UCSD-AML1 (cell line): ENCODE data around the gene APLP1.
"Not testable (repeated sequence)": the region's sequence is repeated elsewhere in the genome, so short reads cannot be mapped to it uniquely, and the experiment has no call there.

Experiments used
- DNase-seq: peaks from one replicate; lab custom pipeline; 2025; ENCODE audit not compliant: unreplicated experiment; lab: John Stamatoyannopoulos, UW

APLP1 gene

DNA sequence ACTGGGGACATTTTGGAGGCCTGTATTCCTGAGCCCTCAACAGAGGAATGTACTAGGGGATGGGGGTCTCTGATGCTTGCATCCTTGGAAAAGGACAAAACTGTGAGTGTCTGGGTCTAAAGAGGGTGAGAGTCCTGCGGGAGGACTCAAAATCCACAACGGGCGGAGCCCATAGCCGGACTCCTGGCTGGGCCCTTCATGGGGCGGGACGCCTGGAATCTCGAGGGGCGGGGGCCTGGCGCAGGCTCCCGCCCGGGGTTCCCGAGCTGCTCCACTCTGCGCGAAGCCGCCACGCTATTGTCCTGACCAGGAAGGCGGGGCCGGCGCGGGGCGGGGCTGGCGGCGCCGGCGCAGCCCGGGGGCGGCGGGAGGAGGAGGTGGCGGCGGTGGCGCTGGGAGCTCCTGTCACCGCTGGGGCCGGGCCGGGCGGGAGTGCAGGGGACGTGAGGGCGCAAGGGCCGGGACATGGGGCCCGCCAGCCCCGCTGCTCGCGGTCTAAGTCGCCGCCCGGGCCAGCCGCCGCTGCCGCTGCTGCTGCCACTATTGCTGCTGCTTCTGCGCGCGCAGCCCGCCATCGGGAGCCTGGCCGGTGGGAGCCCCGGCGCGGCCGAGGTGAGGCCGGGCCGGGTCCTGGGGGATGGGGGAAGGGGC lies at the start of gene APLP1:
APLP1 (plus strand) TSS at position 403 of the 651 bp plus-strand sequence; CDS start at position 466, 63 bp downstream.
- peak; percentile 36 for DNase-seq

DNA sequence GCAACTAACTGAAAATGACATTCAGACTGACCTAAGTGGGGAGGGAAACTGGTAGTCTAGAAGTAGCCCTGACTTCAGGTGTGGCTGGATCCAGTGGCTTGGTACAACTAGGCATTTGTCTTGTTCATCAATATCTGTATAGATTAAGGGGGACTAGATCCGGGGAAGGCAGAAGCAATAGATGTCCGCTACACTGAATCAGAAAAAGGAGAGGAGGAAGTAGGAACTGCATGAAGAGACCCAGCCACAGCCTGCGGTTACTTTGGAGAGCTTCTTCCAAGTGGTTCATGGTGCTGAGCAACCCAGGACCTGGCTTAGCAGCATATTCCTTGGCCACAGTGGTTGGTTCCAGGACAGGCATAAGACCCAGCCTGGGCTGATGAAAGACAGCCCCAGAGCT lies 45.8 kb upstream of the APLP1 start:
- DNase-seq: peak; percentile 37

DNA sequence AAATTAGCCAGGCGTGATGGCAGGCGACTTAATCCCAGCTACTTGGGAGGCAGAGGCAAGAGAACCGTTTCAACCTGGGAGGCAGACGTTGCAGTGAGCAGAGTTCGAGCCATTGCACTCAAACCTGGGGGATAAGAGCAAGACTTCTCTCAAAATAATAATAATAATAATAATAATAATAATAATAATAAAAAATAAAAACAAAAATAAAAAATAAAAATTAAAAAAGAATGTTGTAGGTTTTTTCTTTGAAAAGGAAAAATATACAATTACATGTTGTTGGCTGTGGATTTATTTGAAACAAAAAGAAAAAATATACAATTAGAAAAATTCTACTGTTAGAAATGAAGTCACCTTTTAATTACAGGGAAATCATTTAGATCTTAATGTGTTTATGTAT lies 44.2 kb upstream of the APLP1 start:
- no peak for DNase-seq

DNA sequence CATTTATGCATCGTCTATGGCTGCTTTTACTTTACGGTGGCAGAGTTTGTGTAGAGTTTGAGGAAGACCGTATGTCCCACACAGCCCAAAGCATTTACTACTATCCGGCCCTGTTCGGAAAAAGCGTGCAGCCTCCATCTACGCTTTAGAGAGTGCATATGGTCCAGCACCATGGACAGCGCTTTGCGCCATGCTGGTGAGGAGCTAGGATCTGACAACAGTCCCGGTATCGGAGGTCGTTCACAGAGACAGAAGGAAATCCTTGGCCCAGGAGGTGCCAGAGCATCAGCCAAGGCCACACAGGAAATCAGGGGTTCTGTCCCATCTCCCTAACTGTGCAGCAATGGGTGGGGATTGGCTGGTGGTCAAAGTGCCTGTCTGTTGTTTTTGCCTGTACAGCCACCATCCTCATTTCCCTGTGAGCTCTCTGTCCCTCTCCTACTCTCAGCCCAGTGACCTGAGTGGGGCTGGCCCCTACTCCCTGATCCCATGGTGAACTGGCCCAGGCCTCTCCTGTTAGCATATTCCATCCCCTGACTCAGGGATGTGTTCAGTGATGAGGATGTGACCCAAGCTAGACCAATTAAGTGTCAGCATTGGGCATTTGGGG lies 39.6 kb upstream of the APLP1 start:
- peak; percentile 61 for DNase-seq

DNA sequence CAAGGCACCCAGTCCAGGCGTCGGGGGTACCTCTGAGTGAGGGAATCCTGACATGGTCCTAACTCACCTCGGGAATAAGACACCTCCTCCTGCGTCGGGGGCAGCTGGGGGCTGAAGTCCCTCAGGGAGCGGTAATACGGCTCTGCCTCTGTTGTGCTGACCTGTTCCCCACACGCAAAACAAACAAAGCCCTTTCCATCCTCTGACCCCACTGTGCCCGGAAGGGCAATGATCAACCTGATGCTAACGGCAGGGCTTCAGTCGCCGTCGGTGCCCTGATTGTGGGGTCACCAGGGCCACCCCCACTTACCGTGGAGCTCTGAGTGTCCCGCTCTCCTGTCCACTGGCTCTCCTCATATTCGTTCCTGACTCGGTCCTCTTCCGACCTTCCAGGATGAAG lies 37.4 kb upstream of the APLP1 start:
- DNase-seq: no peak

DNA sequence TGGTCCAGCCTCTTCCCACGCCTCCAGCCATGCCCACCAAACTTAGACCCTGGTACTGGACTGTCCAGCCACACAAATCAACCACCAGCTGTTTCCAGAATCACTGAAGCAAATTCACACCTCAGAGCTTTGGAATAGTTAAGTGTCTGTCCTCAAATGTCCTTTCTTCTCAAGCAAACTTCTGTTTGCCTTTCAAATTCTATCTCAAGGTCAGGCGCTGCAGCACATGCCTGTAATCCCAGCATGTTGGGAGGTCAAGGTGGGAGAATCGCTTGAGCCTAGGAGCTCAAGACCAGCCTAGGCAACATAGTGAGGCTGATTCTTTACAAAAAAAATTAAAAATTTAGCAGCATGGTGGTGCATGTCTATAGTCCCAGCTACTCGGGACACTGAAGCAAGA lies 36.3 kb upstream of the APLP1 start:
- DNase-seq: no peak

DNA sequence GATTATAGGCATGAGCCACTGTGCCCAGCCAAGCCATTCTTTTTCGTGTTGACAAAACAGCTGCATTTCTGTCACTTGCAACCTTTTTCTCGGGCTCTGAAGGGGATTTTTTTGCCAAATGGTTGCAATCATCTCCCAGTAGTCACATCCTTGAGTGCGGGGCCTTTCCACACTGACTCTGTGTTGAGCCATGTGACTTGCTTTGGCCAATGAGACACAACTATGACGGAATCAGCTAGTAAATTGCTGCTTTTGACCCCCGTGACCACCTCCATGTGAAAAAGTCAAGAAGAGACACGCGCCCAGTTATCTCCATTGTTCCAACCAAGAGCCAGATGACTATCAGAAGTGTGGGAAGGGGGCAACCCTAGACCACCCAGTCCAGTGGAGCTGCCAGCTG lies 34.4 kb upstream of the APLP1 start:
- DNase-seq: no peak

DNA sequence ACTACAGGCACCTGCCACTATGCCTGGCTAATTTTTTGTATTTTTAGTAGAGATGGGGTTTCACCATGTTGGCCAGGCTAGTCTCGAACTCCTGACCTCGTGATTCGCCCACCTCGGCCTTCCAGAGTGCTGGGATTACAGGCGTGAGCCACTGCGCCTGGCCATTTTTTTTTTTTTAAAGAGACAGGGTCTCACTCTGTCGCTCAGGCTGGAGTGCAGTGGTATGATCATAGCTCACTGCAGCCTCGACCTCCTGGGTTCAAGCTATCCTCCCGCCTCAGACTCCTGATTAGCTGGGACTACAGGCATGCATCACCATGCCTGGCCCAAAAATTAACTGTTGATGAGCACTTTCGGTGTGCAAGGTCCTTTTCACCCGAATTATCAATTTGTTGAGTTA lies 32.3 kb upstream of the APLP1 start:
- DNase-seq: not testable (repeated sequence)

DNA sequence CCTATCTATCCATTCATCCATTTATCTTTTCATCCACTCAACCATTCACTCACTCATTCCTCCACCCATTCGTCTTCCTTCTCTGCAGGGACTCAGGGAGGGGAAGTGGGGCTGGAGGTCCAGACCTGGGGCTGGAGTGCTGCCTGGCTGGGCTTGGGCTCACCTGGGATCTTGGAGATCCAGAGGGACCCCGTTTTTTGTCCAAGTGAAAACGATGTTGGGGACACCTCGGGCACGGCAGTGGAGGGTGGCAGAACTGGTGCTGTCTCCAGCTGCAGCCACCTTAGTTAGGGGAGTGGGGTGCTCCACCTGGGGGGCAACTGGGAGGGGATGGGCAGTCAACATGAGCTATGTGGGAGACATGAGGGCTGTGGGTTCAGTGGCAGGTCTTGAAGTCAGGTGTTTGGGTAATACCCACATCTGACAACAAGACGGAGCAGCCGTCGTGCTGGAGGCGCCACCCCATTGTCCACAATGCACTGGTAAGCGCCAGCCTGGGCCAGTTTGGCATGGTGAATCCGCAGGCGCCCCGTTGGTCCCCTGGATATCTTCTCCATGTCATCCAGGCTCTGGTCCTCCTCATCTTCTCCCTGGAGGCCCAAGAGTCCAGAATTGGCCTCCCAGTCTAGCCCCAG lies 26.3 kb upstream of the APLP1 start:
- DNase-seq: no peak

DNA sequence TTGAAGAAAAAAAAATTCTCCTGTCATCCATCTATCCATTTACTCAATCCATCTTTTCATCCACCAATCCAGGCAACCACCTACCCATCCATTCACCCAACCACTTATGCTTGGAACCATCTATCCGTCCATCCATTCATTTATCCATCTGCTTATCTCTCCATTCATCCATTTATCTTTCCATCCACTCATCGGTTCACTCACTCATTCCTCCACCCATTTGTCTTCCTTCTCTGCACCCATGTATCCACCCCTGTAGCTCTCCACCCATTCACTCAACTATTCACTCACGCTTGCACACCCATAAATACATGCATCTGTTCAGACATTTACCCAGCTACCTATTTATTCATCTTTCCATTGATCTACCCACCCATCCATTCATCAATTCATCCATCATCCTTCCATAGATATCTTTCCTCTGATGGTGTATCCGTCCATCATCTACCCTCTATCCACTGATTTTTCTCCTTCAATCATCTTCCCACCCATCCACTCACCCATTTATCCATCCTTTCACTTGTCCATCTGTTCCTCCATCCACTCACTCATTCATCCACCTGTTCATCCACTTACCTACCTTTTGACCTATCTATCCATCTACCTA lies 25.6 kb upstream of the APLP1 start:
- no peak for DNase-seq

DNA sequence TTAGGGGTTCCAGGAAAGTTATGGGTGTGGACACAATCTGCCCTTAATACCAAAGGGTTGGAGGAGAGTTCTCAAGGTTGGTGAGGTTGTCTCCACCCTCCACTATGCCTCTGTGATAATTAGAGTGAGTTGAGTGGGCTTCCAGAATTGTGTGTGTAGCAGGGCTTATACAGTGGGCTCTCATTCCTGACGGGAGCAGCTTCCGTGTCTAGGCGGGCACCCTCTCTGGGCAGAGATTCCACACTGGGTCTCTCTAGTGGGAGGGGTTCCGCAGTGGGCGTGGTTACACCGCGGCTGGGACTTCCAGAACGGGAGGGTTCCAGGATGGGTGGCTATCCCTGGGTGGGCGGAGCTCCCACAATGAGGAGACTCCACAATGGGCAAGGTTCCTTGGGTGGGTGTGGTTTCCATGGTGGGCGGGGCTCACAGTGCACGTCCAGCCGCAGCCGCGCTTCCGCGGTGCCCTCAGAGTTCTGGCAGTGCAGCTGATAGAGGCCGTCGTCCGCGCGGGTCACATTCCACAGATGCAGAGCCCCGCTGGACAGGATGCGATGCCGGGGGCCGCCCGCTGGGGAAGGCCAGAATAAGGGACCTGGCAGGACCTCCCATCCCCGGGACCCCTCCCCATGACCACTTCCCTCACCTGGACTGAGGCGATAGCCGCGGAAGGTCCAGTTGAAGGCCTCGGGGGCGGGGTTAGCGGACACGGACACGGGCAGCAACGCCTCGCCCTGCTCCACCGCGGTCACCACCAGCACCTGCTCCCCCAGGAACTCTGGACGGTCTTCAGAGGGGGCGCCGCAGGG lies 24.5 kb upstream of the APLP1 start:
- DNase-seq: no peak

DNA sequence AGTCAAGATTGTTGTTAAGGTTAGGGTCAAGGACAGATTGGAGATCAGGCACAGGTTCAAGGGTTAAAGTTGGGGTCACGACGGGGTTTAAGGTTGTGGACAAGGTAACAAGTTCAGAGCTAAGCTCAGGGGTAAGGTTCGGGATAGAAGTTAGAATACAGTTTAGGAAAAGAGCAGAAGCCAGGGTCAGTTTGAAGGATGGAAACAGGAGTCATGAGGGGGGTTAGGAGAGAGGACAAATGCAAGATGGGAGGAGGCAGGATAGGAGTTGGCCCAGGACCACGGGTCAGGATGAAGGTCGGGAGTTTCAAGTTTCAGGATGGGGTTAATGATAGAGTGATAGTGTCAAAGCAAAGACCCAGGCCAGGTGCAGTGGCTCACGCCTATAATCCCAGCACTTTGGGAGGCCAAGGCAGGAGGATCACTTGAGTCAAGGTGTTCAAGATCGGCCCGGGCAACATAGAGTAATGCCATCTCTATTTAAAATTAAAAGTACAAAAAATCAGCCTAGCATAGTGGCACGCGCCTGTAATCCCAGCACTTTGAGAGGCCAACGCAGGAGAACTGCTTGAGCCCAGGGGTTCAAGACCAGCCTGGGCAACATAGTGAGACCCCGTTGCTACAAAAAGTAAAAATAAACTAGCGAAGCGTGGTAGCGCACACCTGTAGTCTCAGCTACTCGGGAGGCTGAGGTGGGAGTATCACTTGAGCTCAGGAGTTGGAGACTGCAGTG lies 23.7 kb upstream of the APLP1 start:
- DNase-seq: no peak

DNA sequence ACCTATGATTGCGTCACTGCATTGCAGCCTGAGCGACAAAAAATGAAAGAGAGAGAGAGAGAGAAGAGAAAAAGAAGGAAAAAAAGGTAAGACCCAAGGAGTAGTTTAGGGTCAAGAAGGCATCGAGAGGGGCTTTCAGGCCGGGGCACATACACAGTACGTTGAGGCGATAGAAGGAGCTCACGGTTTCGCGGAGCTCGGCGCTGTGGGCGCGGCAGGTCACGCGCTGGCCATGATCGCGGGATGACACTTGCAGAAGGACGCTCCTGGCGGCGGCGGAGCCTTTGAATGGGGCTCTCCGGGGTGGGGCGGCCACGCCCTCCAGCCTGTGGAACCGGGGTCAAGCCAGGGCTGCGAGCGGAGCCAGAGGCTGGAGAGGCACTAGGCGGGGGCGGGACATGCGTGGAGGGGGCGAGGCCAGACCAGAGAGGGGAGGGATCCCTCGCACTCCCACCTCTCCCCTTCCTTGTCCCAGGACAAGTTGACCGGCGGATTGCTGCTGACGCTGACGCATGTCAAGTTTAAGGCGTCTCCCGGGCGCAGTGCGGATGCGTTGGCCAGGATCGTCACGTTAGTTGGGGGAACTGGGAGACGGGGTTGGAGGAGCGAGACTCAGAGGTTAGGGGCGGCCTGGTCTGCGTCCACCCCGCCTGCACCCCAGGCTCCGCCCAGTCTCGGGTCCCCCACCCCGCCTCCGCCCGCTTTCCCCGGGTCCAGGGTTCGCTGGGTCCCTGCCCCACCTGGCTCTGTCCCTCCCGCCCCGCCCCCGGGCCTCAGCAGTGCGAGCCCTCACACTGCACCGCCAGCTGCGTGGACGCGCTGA lies 22.9 kb upstream of the APLP1 start:
- DNase-seq: no peak

DNA sequence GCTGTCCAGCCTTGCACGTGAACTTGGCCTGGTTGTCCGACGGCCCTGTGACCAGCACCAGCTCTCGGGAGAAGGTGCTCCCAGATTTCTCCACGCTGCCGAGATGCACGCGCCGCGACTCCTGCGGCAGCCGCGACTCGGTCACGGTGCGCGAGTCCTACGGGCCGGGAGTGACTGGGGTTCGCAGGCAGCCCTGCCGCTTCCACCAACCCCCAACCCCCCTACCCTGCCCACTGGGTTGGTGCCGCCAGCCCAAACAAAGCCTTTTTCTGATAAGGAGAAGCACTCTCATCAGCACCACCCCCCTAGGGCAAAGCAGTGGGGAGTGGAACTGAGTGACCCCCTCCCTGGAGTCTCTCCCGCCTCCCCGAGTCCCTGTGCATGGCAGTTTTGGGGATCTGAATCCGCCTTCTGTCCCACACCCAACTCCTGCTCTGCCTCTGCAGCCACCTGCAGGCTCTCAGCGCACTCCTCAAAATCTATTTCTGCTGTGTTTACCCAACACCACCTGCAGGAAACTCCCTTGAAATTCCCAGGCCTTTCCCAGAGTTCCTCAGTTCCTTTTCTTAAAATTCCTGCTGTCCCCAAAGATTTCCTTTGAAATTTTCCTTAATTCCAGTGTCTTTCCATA lies 22.2 kb upstream of the APLP1 start:
- DNase-seq: no peak

DNA sequence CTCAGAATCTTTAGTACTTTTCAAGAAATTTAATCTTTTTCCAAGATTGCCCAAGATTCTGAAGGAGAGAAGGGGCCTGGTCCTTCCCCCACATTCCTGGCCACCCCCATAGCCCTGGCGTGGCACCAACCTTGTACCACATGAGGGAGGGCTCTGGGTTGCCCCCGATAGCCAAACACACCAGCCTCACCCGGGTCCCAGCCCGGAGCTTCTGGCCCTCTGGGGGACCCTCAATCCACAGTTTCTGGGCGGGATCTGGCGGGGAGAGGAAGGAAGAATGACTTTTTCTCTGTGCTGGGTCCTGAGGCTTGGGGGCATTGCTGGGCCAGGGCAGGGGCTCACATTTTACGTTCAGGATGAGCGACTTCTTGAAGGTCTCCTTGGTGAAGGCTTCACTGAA lies 20.5 kb upstream of the APLP1 start:
- DNase-seq: no peak

DNA sequence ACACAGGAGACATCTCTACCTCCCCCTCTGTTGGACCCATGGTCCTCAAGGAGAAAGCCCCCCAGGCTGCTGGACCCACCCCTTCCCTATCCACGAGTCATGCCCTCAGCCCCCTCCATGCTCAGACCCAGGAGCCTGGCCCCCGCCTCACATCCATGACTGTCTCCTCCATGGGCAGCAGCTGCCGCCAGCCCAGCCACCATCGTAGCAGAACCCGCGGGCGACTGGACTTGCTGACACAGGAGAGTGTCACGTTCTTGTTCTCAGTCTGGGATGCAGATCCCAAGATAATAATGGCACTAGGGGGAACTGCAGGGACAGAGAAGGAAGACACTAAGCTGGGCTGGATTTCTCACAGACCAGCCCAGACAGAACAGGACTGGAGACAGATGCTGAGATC lies 19.9 kb upstream of the APLP1 start:
- no peak for DNase-seq

DNA sequence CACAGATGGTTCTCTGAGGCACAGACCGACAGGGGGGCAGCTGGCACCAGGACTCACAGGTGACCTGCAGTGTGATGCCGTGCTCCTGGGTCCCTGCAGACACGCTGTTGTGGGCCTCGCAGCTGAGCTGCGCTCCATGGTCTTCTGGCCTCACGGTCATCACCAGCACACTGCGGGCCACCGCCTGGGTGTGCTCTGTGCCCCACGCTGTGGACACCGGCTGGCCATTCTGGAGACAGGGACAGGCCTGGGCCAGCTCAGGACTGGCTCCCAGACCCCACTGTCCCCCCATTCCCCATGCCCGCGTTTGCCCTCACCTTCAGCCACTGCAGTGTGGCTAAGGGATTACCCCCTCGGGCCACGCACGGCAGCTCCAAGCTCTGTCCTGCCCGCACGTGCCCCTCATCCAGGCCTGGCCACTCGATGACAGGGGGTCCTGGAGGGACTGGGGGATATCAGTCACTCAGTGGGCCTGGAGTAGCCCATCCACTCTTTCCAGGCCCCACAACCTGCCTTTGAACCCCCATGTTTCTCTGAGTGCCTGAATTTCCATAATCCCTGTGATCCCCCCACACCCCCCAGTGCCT lies 19.4 kb upstream of the APLP1 start:
- no peak for DNase-seq

DNA sequence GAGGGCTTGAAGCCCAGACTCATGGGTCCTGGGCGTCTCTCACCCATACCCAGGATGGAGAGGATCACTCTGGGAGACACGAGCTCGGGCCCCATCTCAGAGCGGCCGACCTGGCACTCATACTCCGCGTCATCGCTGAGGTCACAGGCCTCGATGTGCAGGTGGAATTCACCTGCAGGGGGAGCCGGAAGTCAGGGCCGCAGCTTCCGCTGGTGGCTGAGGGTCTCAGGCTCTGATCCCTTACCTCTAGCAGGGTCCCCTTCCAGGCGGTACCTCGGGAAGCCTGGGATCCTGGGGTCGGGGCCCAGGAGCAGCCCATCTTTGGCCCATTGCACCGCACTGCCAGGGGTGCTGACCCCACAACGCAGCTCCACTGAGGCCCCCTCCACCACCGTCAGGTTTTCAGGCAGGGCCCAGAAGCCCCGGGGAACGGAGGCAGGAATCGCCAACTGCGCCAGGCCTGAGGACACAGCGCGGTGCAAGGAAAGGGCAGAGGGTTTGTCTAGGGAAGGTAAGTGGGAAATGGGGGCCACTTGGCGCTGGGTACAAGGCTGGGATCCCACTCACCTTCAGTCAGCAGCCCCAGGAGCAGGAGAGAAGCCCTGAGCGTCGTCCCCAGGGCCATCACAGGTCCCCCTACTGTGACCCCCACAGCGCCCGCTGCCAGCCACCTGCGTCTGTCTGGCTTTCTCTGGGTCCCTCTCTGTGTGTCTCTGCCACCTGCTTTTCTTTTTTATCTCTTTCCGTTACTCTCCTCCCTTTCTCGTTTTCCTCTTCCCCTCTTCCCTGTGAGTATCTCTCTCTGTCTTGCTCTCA lies 17.0 kb upstream of the APLP1 start:
- no peak for DNase-seq
